NCI-H460 (cell line): ENCODE measurements around the gene ZMIZ1. TPM values are rescaled to one million over a fixed set of nuclear protein-coding genes. Genes with fewer than 3 reads are reported as not detected.
A peak's percentile ranks its signal among the peaks of the same experiment; 100 is the strongest.

Experiments
- DNase-seq: peaks from one replicate; pipeline ENCODE4 v3.0.0-alpha.2; 2016; ENCODE audit warnings: low read depth; ENCODE audit errors: extremely low read depth
- total RNA-seq: library from RNA; depleted of rRNA; stranded (reverse); fragments of >200 nt; shearing (Covaris generic); gene quantifications from 2 replicates; pipeline ENCODE4 v1.2.3, GENCODE V29; 2014

The ZMIZ1 gene
- total RNA-seq, 1 experiment from 2014 or later: 33.8 TPM

GRCh38 chr10:79292891-79293746 lies 224.4 kb downstream of the ZMIZ1 start:
- peak; percentile 18 for DNase-seq

- no peak for DNase-seq
Measured at GRCh38 chr10:79293841-79294581, 225.2 kb downstream of the ZMIZ1 start.

GRCh38 chr10:79295563-79295962 lies 226.8 kb downstream of the ZMIZ1 start:
- DNase-seq: no peak

- no peak for DNase-seq
Measured at GRCh38 chr10:79296431-79296830, 227.7 kb downstream of the ZMIZ1 start.

GRCh38 chr10:79298403-79299244 lies 229.9 kb downstream of the ZMIZ1 start:
- DNase-seq: peak; percentile 69

- no peak for DNase-seq
Measured at GRCh38 chr10:79299397-79300241, 230.9 kb downstream of the ZMIZ1 start.

- no peak for DNase-seq
Measured at GRCh38 chr10:79300711-79301110, 231.9 kb downstream of the ZMIZ1 start.

GRCh38 chr10:79301754-79302530 lies 233.2 kb downstream of the ZMIZ1 start:
- DNase-seq: no peak

GRCh38 chr10:79303631-79304478 lies 235.1 kb downstream of the ZMIZ1 start:
- no peak for DNase-seq

- DNase-seq: no peak
Measured at GRCh38 chr10:79304479-79305087, 235.8 kb downstream of the ZMIZ1 start.

- DNase-seq: no peak
Measured at GRCh38 chr10:79305515-79305914, 236.7 kb downstream of the ZMIZ1 start.

- DNase-seq: no peak
Measured at GRCh38 chr10:79305988-79306387, 237.2 kb downstream of the ZMIZ1 start.

- DNase-seq: no peak
Measured at GRCh38 chr10:79306644-79307220, 238.0 kb downstream of the ZMIZ1 start.

- no peak for DNase-seq
Measured at GRCh38 chr10:79308016-79308415, 239.2 kb downstream of the ZMIZ1 start.

- DNase-seq: no peak
Measured at GRCh38 chr10:79308969-79309665, 240.4 kb downstream of the ZMIZ1 start.

- DNase-seq: no peak
Measured at GRCh38 chr10:79310200-79310865, 241.6 kb downstream of the ZMIZ1 start.
